Small intestine (tissue), 7 donors: ENCODE measurements around the gene APOL2. TPM values are rescaled to one million over a fixed set of nuclear protein-coding genes. Genes with fewer than 3 reads are reported as not detected.

Experiments
- DNase-seq, 2 donors: peaks; one replicate each; pipeline versions ENCODE4 v3.0.0 to v3.0.0-alpha.2; 2013
- FAIRE-seq: peaks from 2 replicates; lab custom pipeline; 2012; peaks lifted over from hg19 to GRCh38; lab: Jason Lieb, UNC
- H3K27ac ChIP-seq, 3 donors: one replicate each; pipeline ENCODE4 v1.5.1; 2013; ENCODE audit warnings: low read length in 2 of 3, mild to moderate bottlenecking in 2 of 3, control low read depth in 1 of 3, inconsistent platforms in 1 of 3, low read depth in 1 of 3, moderate library complexity in 1 of 3
- H3K27me3 ChIP-seq, 3 donors: one replicate each; pipeline ENCODE4 v1.6.1; 2013; ENCODE audit warnings: low read length in 3 of 3, inconsistent platforms in 1 of 3; ENCODE audit not compliant: control insufficient read depth in 3 of 3, insufficient read depth in 3 of 3
- H3K36me3 ChIP-seq, 3 donors: one replicate each; pipeline ENCODE4 v1.6.1; 2013; ENCODE audit warnings: low read length in 3 of 3, inconsistent platforms in 1 of 3, low read depth in 1 of 3, mild to moderate bottlenecking in 1 of 3, moderate library complexity in 1 of 3; ENCODE audit not compliant: control insufficient read depth in 3 of 3, insufficient read depth in 2 of 3
- H3K4me1 ChIP-seq, 3 donors: one replicate each; pipeline ENCODE4 v1.6.1; 2013; ENCODE audit warnings: low read length in 2 of 3, inconsistent platforms in 1 of 3, low read depth in 1 of 3, mild to moderate bottlenecking in 1 of 3, moderate library complexity in 1 of 3; ENCODE audit not compliant: control insufficient read depth in 3 of 3, insufficient read depth in 2 of 3
- H3K4me3 ChIP-seq, 3 donors: one replicate each; pipeline ENCODE4 v1.5.1; 2013; ENCODE audit warnings: low read length in 3 of 3, control low read depth in 1 of 3, inconsistent platforms in 1 of 3, low read depth in 1 of 3, mild to moderate bottlenecking in 1 of 3, moderate library complexity in 1 of 3
- H3K9me3 ChIP-seq, 2 donors: one replicate each; pipeline ENCODE4 v1.6.1; 2013; ENCODE audit warnings: low read depth in 1 of 2, low read length in 1 of 2; ENCODE audit not compliant: control insufficient read depth in 2 of 2, insufficient read depth in 1 of 2
- WGBS, 3 donors: extraction: QIAGEN DNeasy Blood & Tissue Kit; methylation state at CpG; one replicate each; pipeline ENCODE4 v1.1.7; 2013; 5-methylcytosine and 5-hydroxymethylcytosine counted together
- polyA plus RNA-seq, 4 donors: library from polyadenylated mRNA; stranded (reverse) in 3 of 4; unstranded in 1 of 4; fragments of 200-250 nt in 3 of 4; fragments of 120-200 nt in 1 of 4; gene quantifications; one replicate each; pipeline versions ENCODE4 v1.2.1 to v1.2.3, GENCODE V29; 2013
- donor health status: healthy with polysubstance abuse.
- donor health status: control.
- donor health status: control.
- donor health status: Bipolar disorder and iron deficiency.
- donor health status: healthy.

The APOL2 gene
- polyA plus RNA-seq, 4 donors: 19.0 to 68.4 (median 30.1) TPM

DNA sequence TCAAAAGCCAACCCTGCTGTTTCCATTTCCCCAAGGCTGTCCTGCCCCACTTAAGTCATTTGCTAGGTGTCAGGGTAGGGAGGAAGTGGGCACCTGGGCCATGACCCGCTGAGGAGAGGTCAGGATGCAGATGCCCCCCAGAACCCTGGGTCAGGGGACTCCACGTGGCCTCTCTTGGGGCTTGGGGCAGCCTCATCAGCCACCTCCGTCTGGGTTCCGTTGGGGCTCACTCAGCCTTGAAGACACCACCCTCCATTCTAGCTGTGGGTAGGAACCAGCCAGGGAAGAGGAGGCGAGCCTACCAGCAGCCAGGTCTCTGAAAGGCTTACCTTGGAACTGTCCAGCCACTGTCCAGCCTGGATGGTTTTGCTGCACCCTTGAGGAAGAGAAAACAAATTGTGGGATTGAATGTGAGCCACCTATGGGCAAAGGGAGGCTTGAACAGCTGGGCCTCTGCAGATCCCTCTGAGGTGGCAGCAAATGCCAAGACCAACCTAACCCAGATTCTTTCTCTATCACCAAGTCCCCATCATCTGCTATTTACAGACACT lies 40.3 kb downstream of the APOL2 start:
- FAIRE-seq: no peak

DNA sequence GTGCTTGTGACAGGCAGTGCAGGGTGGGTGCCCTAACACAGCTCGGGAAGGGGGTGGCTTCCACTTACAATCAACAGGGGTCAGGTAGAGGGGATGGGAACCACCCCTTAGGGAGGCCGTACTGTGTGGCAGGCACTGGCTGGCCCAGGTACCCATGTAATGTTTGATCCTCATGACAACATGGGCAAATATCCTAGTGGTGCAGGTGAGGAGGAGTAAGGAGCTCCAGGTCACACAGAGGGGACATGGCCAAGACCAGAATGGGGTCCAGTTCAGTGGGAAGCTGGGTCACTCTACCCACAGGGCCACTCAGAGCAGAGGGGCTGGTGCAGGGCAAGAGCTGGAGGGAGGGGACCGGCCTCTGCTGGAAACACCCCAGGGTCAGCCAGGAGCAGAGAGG lies 40.8 kb downstream of the APOL2 start:
- H3K27ac ChIP-seq: peak overlapping the region in 1 of 3 donors; percentile 28
- WGBS, 3 donors: 92 to 98% (median 97%) methylated on average over 3 of the region's 3 CpGs
- no peaks in the 10 kb centered on the region for H3K9me3 ChIP-seq
- H3K4me3 ChIP-seq: no peak overlapping the region
- DNase-seq (no peak), FAIRE-seq (no peak)
- H3K27me3 ChIP-seq: no peaks in the 10 kb centered on the region
- peaks cover 0 to 30% (median 6%) of the 10 kb centered on the region in 3 donors for H3K4me1 ChIP-seq
- peaks cover 0 to 13% (median 0%) of the 10 kb centered on the region in 3 donors for H3K36me3 ChIP-seq

More for the DNA sequence above, 40.3 kb downstream of the APOL2 start:
- Histone ChIP-seq H3K9me3 (no peaks in the 10 kb centered on the region), H3K27me3 (no peaks in the 10 kb centered on the region), H3K27ac (peak overlapping the region in 1 of 3 donors; percentile 38), H3K36me3 (peaks cover 0 to 13% (median 0%) of the 10 kb centered on the region in 3 donors), H3K4me3 (no peak overlapping the region), H3K4me1 (peaks cover 0 to 36% (median 6%) of the 10 kb centered on the region in 3 donors)
- DNase-seq: no peak
- 66 to 91% (median 80%) methylated on average over 5 of the region's 5 CpGs for WGBS, 3 donors

DNA sequence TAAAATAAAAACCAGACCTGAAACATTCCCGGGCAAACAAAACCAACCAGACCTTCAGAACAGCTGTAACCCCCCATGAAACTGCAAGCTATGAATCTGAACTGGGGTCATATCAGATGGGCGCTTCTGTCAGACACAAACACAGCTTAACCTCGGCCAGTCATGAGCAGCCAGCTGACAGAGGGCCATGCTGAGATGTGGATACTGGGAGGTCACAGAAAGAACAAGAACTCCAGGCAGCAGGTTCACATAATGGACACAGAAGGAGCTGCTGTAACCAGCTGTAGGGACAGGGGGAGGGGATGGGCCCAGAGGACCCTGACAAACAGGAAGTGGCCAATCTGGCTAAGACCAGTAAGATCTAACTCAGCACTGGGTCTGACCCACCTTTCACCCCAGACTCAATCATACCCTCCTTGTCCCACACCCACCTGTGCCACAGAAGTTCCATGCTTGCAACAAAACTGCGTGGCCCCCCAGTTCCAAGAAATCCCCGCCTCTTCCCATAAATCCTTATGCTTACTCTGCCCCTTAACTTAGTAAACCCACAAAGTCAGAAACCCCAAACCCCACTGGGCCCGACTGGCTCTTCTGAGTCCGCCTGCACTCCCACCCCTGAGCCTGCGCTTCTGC lies 41.7 kb downstream of the APOL2 start:
- H3K27me3 ChIP-seq: no peaks in the 10 kb centered on the region
- H3K4me1 ChIP-seq: peaks cover 0 to 23% (median 6%) of the 10 kb centered on the region in 3 donors
- H3K36me3 ChIP-seq: peaks cover 0 to 14% (median 0%) of the 10 kb centered on the region in 3 donors
- no peak overlapping the region for H3K4me3 ChIP-seq
- 54 to 78% (median 70%) methylated on average over 8 of the region's 8 CpGs for WGBS, 3 donors
- no peaks in the 10 kb centered on the region for H3K9me3 ChIP-seq
- peak in 1 of 2 donors; percentile 26 for DNase-seq
- no peak for FAIRE-seq
- H3K27ac ChIP-seq: peak overlapping the region in 2 of 3 donors; percentile 57 to 60

GRCh38 chr22:36197065-36197440 lies 42.3 kb downstream of the APOL2 start:
- no peaks in the 10 kb centered on the region for H3K27me3 ChIP-seq
- H3K4me3 ChIP-seq: no peak overlapping the region
- peak overlapping the region in 2 of 3 donors; percentile 57 to 60 for H3K27ac ChIP-seq
- DNase-seq (peak in 1 of 2 donors; percentile 40), FAIRE-seq (no peak)
- peaks cover 0 to 16% (median 0%) of the 10 kb centered on the region in 3 donors for H3K36me3 ChIP-seq
- 25 to 62% (median 59%) methylated on average over 5 of the region's 5 CpGs for WGBS, 3 donors
- H3K9me3 ChIP-seq: no peaks in the 10 kb centered on the region
- H3K4me1 ChIP-seq: peaks cover 0 to 22% (median 6%) of the 10 kb centered on the region in 3 donors

- DNase-seq (peak in 1 of 2 donors; percentile 55), FAIRE-seq (no peak)
- H3K9me3 ChIP-seq: no peaks in the 10 kb centered on the region
Measured at GRCh38 chr22:36196254-36197064, 42.9 kb downstream of the APOL2 start.

GRCh38 chr22:36194971-36195370 lies 44.4 kb downstream of the APOL2 start:
- Histone ChIP-seq H3K4me1 (peaks cover 0 to 18% (median 6%) of the 10 kb centered on the region in 3 donors), H3K9me3 (no peaks in the 10 kb centered on the region), H3K27ac (no peak overlapping the region), H3K27me3 (no peaks in the 10 kb centered on the region), H3K36me3 (peaks cover 0 to 23% (median 0%) of the 10 kb centered on the region in 3 donors), H3K4me3 (no peak overlapping the region)
- FAIRE-seq (no peak), DNase-seq (peak; percentile 58 to 71)
- WGBS, 3 donors: 44 to 52% (median 47%) methylated on average over 5 of the region's 5 CpGs

More at GRCh38 chr22:36196254-36197064, 42.9 kb downstream of the APOL2 start:
- Histone ChIP-seq H3K4me1 (peaks cover 0 to 18% (median 6%) of the 10 kb centered on the region in 3 donors), H3K36me3 (peaks cover 0 to 18% (median 0%) of the 10 kb centered on the region in 3 donors), H3K4me3 (no peak overlapping the region), H3K27me3 (no peaks in the 10 kb centered on the region), H3K27ac (peak overlapping the region in 2 of 3 donors; percentile 55 to 57)
- 48 to 68% (median 63%) methylated on average over 6 of the region's 6 CpGs for WGBS, 3 donors

- WGBS, 3 donors: 80 to 92% (median 87%) methylated on average over 2 of the region's 2 CpGs
- FAIRE-seq: no peak
Measured at GRCh38 chr22:36194385-36194784, 44.9 kb downstream of the APOL2 start.

GRCh38 chr22:36193577-36193976 lies 45.8 kb downstream of the APOL2 start:
- FAIRE-seq (no peak), DNase-seq (peak in 1 of 2 donors; percentile 55)
- no peaks in the 10 kb centered on the region for H3K9me3 ChIP-seq
- peaks cover 0 to 18% (median 4%) of the 10 kb centered on the region in 3 donors for H3K4me1 ChIP-seq
- H3K4me3 ChIP-seq: no peak overlapping the region
- no peaks in the 10 kb centered on the region for H3K27me3 ChIP-seq
- WGBS, 3 donors: 55 to 59% (median 57%) methylated on average over 3 of the region's 3 CpGs
- peaks cover 0 to 15% (median 0%) of the 10 kb centered on the region in 3 donors for H3K36me3 ChIP-seq
- H3K27ac ChIP-seq: no peak overlapping the region

More at GRCh38 chr22:36194385-36194784, 44.9 kb downstream of the APOL2 start:
- Histone ChIP-seq H3K9me3 (no peaks in the 10 kb centered on the region), H3K36me3 (peaks cover 0 to 23% (median 0%) of the 10 kb centered on the region in 3 donors), H3K4me3 (no peak overlapping the region), H3K27ac (no peak overlapping the region), H3K27me3 (no peaks in the 10 kb centered on the region), H3K4me1 (peaks cover 0 to 18% (median 6%) of the 10 kb centered on the region in 3 donors)
- DNase-seq: no peak
